Gastrocnemius medialis (tissue), 4 donors: ENCODE measurements around the gene PTPN3. TPM values are rescaled to one million over a fixed set of nuclear protein-coding genes. Genes with fewer than 3 reads are reported as not detected.
A peak's percentile ranks its signal among the peaks of the same experiment; 100 is the strongest.

Experiments used
- ATAC-seq, 2 donors: fragments of 150-250 bp; one replicate each; pipeline ENCODE4 v1.9.1; 2016
- DNase-seq, 2 donors: peaks; one replicate each; pipeline ENCODE4 v3.0.0-alpha.2; 2019
- H3K27ac ChIP-seq, 4 donors: fragments of 200-600 bp; sonication (generic); 1 replicate in 1 of 4; 2 replicates in 3 of 4; pipeline ENCODE4 v1.5.1; 2016 to 2018; ENCODE audit warnings: mild to moderate bottlenecking in 2 of 4, moderate library complexity in 1 of 4
- H3K27me3 ChIP-seq, 3 donors: fragments of 200-600 bp; sonication (generic) in 2 of 3; 1 replicate in 1 of 3; 2 replicates in 2 of 3; pipeline versions ENCODE4 v1.5.1 to v1.6.0; 2016 to 2019; ENCODE audit warnings: mild to moderate bottlenecking in 1 of 3, moderate library complexity in 1 of 3
- H3K36me3 ChIP-seq, 2 donors: fragments of 200-600 bp; sonication (generic) in 1 of 2; one replicate each; pipeline ENCODE4 v1.5.1; 2017 to 2018
- H3K4me1 ChIP-seq, 2 donors: fragments of 200-600 bp; sonication (generic) in 1 of 2; one replicate each; pipeline ENCODE4 v1.5.1; 2016 to 2017; ENCODE audit warnings: mild to moderate bottlenecking in 2 of 2
- H3K4me3 ChIP-seq, 4 donors: fragments of 200-600 bp; sonication (generic) in 3 of 4; 1 replicate in 1 of 4; 2 replicates in 3 of 4; pipeline ENCODE4 v1.5.1; 2016 to 2019; ENCODE audit warnings: mild to moderate bottlenecking in 2 of 4
- H3K9me3 ChIP-seq, 3 donors: fragments of 200-600 bp; sonication (generic) in 2 of 3; 1 replicate in 1 of 3; 2 replicates in 2 of 3; pipeline ENCODE4 v1.5.1; 2016 to 2019
- POLR2A ChIP-seq, 2 donors: fragments of 450-650 bp; IDR thresholded peaks; one replicate each; pipeline ENCODE4 v1.6.1; 2017; ENCODE audit warnings: antibody characterized with exemption in 2 of 2, mild to moderate bottlenecking in 2 of 2, moderate library complexity in 2 of 2
- in situ Hi-C, 4 donors: fragments of 200-750 bp; cut with MboI; loops; one replicate each; pipeline versions ENCODE4 v1.15.0 to v1.8.0; 2017; ENCODE audit warnings: low sequenced_read_pairs in 4 of 4
- intact Hi-C: fragments of 100-400 bp; cut with DNase I; formaldehyde crosslinking; loops from one replicate; pipeline ENCODE4 v1.15.1; 2023; ENCODE audit warnings: low total_unique reads
- total RNA-seq, 4 donors: library from RNA; depleted of rRNA; stranded (reverse); fragments of >200 nt; gene quantifications; one replicate each; pipeline versions ENCODE4 v1.1.0 to v1.2.3, GENCODE V29; 2016
- TF ChIP-seq, protein P1 (sequence below), 5 experiments: fragments of 450-650 bp in 3 of 5; fragments of 200-600 bp in 2 of 5; sonication (generic) in 2 of 5; IDR thresholded peaks in 4 of 5; conservative IDR thresholded peaks in 1 of 5; 1 replicate in 4 of 5; 2 replicates in 1 of 5; pipeline ENCODE4 v1.5.1; 2016 to 2019; ENCODE audit warnings: antibody characterized with exemption in 5 of 5, mild to moderate bottlenecking in 3 of 5, moderate library complexity in 3 of 5

PTPN3 gene
- total RNA-seq, 4 donors from 2014 or later = 15.6 to 305 (median 82.2) TPM

DNA sequence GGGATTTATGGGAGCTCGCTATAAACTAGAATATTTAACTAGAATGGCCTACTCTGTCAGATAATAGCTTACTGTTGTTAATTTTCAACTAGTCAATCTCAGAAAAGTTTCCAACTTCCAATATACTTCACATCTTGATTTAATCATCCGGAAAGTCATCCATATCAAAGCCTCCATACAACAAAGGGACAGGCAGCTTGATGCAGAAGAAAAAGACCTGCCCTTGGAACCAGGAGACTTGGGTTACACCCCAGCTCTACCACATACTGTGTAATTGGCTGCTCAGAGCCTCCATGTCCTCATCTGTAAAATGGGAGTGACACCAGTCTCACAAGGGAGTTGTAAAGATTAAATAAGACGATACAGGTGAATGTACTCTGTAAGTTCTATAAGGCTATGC lies 1.9 kb downstream of the PTPN3 start:
- TF ChIP-seq POLR2A (IDR thresholded peaks at IDR 0.05) = no peak
- TF ChIP-seq, protein P1, sequence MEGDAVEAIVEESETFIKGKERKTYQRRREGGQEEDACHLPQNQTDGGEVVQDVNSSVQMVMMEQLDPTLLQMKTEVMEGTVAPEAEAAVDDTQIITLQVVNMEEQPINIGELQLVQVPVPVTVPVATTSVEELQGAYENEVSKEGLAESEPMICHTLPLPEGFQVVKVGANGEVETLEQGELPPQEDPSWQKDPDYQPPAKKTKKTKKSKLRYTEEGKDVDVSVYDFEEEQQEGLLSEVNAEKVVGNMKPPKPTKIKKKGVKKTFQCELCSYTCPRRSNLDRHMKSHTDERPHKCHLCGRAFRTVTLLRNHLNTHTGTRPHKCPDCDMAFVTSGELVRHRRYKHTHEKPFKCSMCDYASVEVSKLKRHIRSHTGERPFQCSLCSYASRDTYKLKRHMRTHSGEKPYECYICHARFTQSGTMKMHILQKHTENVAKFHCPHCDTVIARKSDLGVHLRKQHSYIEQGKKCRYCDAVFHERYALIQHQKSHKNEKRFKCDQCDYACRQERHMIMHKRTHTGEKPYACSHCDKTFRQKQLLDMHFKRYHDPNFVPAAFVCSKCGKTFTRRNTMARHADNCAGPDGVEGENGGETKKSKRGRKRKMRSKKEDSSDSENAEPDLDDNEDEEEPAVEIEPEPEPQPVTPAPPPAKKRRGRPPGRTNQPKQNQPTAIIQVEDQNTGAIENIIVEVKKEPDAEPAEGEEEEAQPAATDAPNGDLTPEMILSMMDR (IDR thresholded peaks at IDR 0.05 in 4 of 5, conservative IDR thresholded peaks at IDR 0.05 in 1 of 5) = no peak
- DNase-seq (no peak), ATAC-seq (no peak)
- Histone ChIP-seq H3K27me3 (peaks cover 0 to 2% (median 0%) of the 10 kb centered on the region in 3 donors), H3K27ac (peak overlapping the region in 2 of 4 donors; percentile 13 to 81), H3K4me1 (peaks cover 8 to 26% of the 10 kb centered on the region in 2 donors), H3K9me3 (no peaks in the 10 kb centered on the region), H3K4me3 (no peak overlapping the region), H3K36me3 (no peaks in the 10 kb centered on the region)
- in situ Hi-C loops = no loop called here
- intact Hi-C loops = no loop called here

DNA sequence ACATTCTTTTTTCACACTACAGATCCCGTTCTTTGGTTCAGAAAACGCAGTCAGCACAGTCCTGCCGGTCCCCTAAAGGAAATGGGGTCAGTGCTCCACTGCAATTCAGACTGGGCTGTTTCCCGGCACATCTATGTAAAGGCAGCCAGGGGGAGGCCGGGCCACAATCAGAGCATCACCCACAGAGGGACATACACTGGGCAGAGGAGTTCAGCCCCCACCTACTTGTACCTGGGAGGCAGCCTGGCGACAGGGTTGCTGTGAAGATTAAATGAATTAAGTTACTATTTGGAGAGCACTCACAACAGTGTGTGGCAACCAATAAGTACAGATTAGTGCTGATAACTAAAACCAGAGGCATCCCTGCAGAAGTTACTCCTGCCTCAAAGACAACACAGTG lies 4.5 kb downstream of the PTPN3 start:
- no peaks in the 10 kb centered on the region for H3K9me3 ChIP-seq
- H3K4me1 ChIP-seq = peaks cover 8 to 24% of the 10 kb centered on the region in 2 donors
- H3K27ac ChIP-seq = no peak overlapping the region
- H3K27me3 ChIP-seq = no peaks in the 10 kb centered on the region
- no peak for TF ChIP-seq POLR2A (IDR thresholded peaks at IDR 0.05)
- TF ChIP-seq, protein P1 (IDR thresholded peaks at IDR 0.05 in 4 of 5, conservative IDR thresholded peaks at IDR 0.05 in 1 of 5) = no peak
- in situ Hi-C loops (no loop called here), intact Hi-C loops (no loop called here)
- H3K36me3 ChIP-seq = no peaks in the 10 kb centered on the region
- no peak overlapping the region for H3K4me3 ChIP-seq
- DNase-seq (no peak), ATAC-seq (no peak)

DNA sequence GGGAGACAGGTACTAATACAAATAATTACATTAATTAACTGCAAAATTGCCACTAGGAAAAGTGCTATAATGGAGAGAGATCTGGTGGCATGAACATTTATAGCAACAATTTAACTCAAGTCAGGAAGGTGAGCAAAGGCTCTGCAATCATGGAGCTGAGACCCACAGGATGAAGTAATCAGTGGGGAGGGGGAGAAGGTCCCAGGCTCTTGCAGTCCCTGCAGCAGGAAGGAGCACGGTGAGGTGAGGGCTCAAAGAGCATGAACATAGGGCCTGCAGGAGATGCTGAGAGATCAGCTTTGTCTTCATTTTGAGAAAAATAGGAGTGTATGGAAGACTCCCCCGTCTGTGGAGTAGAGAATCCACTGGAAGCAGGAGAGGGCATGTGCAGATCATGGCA lies 6.5 kb downstream of the PTPN3 start:
- no peaks in the 10 kb centered on the region for H3K27me3 ChIP-seq
- H3K4me3 ChIP-seq = no peak overlapping the region
- no peaks in the 10 kb centered on the region for H3K36me3 ChIP-seq
- H3K9me3 ChIP-seq = no peaks in the 10 kb centered on the region
- in situ Hi-C loops (no loop called here), intact Hi-C loops (no loop called here)
- DNase-seq (no peak), ATAC-seq (no peak)
- H3K27ac ChIP-seq = no peak overlapping the region
- no peak for TF ChIP-seq POLR2A (IDR thresholded peaks at IDR 0.05)
- peaks cover 2 to 16% of the 10 kb centered on the region in 2 donors for H3K4me1 ChIP-seq

DNA sequence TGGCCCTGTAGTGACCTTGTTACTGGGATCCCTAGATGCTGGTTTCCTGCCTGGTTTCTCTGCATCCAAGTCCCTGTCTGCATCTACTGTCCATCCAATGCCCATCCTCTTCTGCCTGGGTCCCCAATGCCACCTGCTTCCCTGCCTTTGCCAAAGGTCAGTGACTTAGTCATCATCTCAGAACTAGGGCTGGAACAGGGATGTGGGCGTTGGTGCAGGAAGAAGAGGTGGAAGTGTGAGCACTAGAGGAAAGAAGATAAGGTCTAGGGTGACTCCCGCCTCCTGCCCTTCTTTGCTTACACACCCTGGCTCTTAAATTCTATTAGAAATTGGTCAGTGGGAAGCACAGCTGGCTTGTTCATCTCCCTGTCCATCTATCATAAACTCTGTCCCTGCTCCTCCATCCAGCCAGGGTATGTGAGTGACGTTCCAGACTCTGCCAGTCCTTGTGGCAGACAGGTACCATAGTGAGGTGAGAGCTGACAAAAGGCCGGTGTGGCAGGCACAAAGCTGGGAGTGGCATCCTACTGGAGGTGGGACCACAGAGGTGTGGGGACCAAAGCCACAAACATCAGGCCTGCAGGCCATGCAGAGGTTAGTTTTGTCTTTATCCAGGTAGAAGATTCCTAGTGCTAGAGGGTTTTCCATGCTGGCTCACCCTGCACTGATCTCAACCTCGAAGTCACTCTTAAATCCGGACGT lies 9.2 kb downstream of the PTPN3 start:
- ATAC-seq (peak; percentile 67 to 82), DNase-seq (no peak)
- H3K4me3 ChIP-seq = no peak overlapping the region
- no peak for TF ChIP-seq POLR2A (IDR thresholded peaks at IDR 0.05)
- TF ChIP-seq, protein P1 (IDR thresholded peaks at IDR 0.05 in 4 of 5, conservative IDR thresholded peaks at IDR 0.05 in 1 of 5) = no peak
- H3K4me1 ChIP-seq = peaks cover 8 to 9% of the 10 kb centered on the region in 2 donors
- in situ Hi-C loops (no loop called here), intact Hi-C loops (no loop called here)
- peak overlapping the region; percentile 32 to 49 (median 36) for H3K27ac ChIP-seq
- H3K27me3 ChIP-seq = no peaks in the 10 kb centered on the region
- H3K36me3 ChIP-seq = no peaks in the 10 kb centered on the region
- H3K9me3 ChIP-seq = no peaks in the 10 kb centered on the region

DNA sequence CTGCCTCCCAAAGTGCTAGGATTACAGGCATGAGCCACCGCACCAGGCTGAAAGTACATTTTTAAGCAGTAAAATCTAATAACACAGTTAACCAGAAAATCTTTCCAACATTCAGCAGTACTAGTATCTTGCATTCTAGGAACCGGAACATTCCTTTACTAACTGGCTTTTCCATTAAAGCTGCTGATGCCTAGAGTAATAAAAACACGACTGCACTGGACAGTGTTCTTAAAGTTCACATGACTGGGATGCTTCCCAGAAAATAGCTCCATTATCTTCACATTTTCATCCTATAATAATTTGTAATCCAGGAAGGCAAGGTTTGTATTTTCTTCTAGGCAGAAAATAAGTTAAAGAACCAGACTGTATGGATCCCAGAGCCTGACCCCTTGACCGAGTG lies 9.8 kb downstream of the PTPN3 start:
- Histone ChIP-seq H3K9me3 (no peaks in the 10 kb centered on the region), H3K36me3 (no peaks in the 10 kb centered on the region), H3K27me3 (no peaks in the 10 kb centered on the region), H3K4me1 (peaks cover 10 to 11% of the 10 kb centered on the region in 2 donors), H3K4me3 (no peak overlapping the region), H3K27ac (peak overlapping the region in 2 of 4 donors; percentile 34 to 49)
- DNase-seq (no peak), ATAC-seq (no peak)
- TF ChIP-seq POLR2A (IDR thresholded peaks at IDR 0.05) = no peak
- TF ChIP-seq, protein P1 (IDR thresholded peaks at IDR 0.05 in 4 of 5, conservative IDR thresholded peaks at IDR 0.05 in 1 of 5) = no peak
- intact Hi-C loops = no loop called here
- in situ Hi-C loops = no loop called here
